Kidney glomerular epithelial cell (primary cell): ENCODE results near the gene DLX4.

Experiments used
- DNase-seq: peaks from one replicate; lab custom pipeline; 2025; lab: John Stamatoyannopoulos, UW

The DLX4 gene

GRCh38 chr17:49969134-49969759 lies at the start of gene DLX4:
DLX4 (plus strand) TSS chr17:49969190; CDS start chr17:49969469, 279 bp downstream.
- no peak for DNase-seq

- DNase-seq: no peak
Measured at GRCh38 chr17:49920030-49920769, 48.8 kb upstream of the DLX4 start.

GRCh38 chr17:49922095-49922494 lies 46.9 kb upstream of the DLX4 start:
- no peak for DNase-seq

- DNase-seq: no peak
Measured at GRCh38 chr17:49924116-49924515, 44.9 kb upstream of the DLX4 start.

- no peak for DNase-seq
Measured at GRCh38 chr17:49924589-49924988, 44.4 kb upstream of the DLX4 start.

- no peak for DNase-seq
Measured at GRCh38 chr17:49925921-49926320, 43.1 kb upstream of the DLX4 start.

GRCh38 chr17:49926886-49927285 lies 42.1 kb upstream of the DLX4 start:
- no peak for DNase-seq

GRCh38 chr17:49928126-49928800 lies 40.7 kb upstream of the DLX4 start:
- no peak for DNase-seq

GRCh38 chr17:49928837-49929475 lies 40.0 kb upstream of the DLX4 start:
- DNase-seq: peak; percentile 27

- no peak for DNase-seq
Measured at GRCh38 chr17:49930880-49931279, 38.1 kb upstream of the DLX4 start.

- no peak for DNase-seq
Measured at GRCh38 chr17:49931416-49932137, 37.4 kb upstream of the DLX4 start.

- DNase-seq: no peak
Measured at GRCh38 chr17:49932138-49932723, 36.8 kb upstream of the DLX4 start.

- DNase-seq: no peak
Measured at GRCh38 chr17:49932901-49933300, 36.1 kb upstream of the DLX4 start.

- no peak for DNase-seq
Measured at GRCh38 chr17:49935526-49936210, 33.3 kb upstream of the DLX4 start.

GRCh38 chr17:49936386-49936785 lies 32.6 kb upstream of the DLX4 start:
- DNase-seq: no peak

GRCh38 chr17:49939318-49939717 lies 29.7 kb upstream of the DLX4 start:
- DNase-seq: no peak

- no peak for DNase-seq
Measured at GRCh38 chr17:49941427-49941826, 27.6 kb upstream of the DLX4 start.

- no peak for DNase-seq
Measured at GRCh38 chr17:49942947-49943346, 26.0 kb upstream of the DLX4 start.

- no peak for DNase-seq
Measured at GRCh38 chr17:49944273-49944870, 24.6 kb upstream of the DLX4 start.

GRCh38 chr17:49946208-49946607 lies 22.8 kb upstream of the DLX4 start:
- DNase-seq: no peak
